Peyer's patch (tissue), 4 donors: ENCODE results near the gene HERPUD1. TPM values are rescaled to one million over a fixed set of nuclear protein-coding genes. Genes with fewer than 3 reads are reported as not detected.
A peak's percentile ranks its signal among the peaks of the same experiment; 100 is the strongest.

Experiments used
- DNase-seq, 3 donors: peaks; one replicate each; pipeline ENCODE4 v3.0.0-alpha.2; 2017 to 2019
- H3K27ac ChIP-seq, 4 donors: fragments of 200-600 bp; sonication (generic); one replicate each; pipeline ENCODE4 v1.5.1; 2016 to 2019
- H3K27me3 ChIP-seq, 2 donors: fragments of 200-600 bp; sonication (generic); one replicate each; pipeline ENCODE4 v1.5.1; 2019
- H3K36me3 ChIP-seq, 3 donors: fragments of 200-600 bp; sonication (generic); one replicate each; pipeline ENCODE4 v1.5.1; 2016 to 2019
- H3K4me1 ChIP-seq, 4 donors: fragments of 200-600 bp; sonication (generic); one replicate each; pipeline ENCODE4 v1.5.1; 2016 to 2019
- H3K4me3 ChIP-seq, 4 donors: fragments of 200-600 bp; sonication (generic); 1 replicate in 3 of 4; 2 replicates in 1 of 4; pipeline ENCODE4 v1.5.1; 2016 to 2019; ENCODE audit warnings: mild to moderate bottlenecking in 1 of 4
- H3K9me3 ChIP-seq, 4 donors: fragments of 200-600 bp; sonication (generic); one replicate each; pipeline ENCODE4 v1.5.1; 2016 to 2019; ENCODE audit warnings: mild to moderate bottlenecking in 1 of 4
- CTCF ChIP-seq, 6 experiments: fragments of 450-650 bp in 4 of 6; fragments of 200-600 bp in 2 of 6; sonication (generic) in 1 of 6; IDR thresholded peaks; one replicate each; pipeline ENCODE4 v1.5.1; 2017 to 2019; ENCODE audit warnings: antibody characterized with exemption in 6 of 6, mild to moderate bottlenecking in 3 of 6, moderate library complexity in 1 of 6
- POLR2A ChIP-seq, 2 donors: fragments of 450-650 bp; IDR thresholded peaks; one replicate each; pipeline ENCODE4 v1.5.1; 2017; ENCODE audit warnings: antibody characterized with exemption in 2 of 2, mild to moderate bottlenecking in 2 of 2, moderate library complexity in 2 of 2
- total RNA-seq, 4 donors: library from RNA; depleted of rRNA; stranded (reverse); fragments of >200 nt; gene quantifications; one replicate each; pipeline ENCODE4 v1.1.0, GENCODE V29; 2016

Gene HERPUD1
- total RNA-seq, 4 donors from 2014 or later: 86.0 to 143 (median 108) TPM

GRCh38 chr16:56938664-56939513 lies 6.9 kb downstream of the HERPUD1 start:
- Histone ChIP-seq H3K27me3 (no peaks in the 10 kb centered on the region), H3K36me3 (peaks cover 0 to 92% (median 3%) of the 10 kb centered on the region in 3 donors), H3K4me1 (peaks cover 0 to 28% (median 19%) of the 10 kb centered on the region in 4 donors), H3K27ac (peak overlapping the region in 3 of 4 donors; percentile 46 to 70 (median 52)), H3K4me3 (no peak overlapping the region), H3K9me3 (no peaks in the 10 kb centered on the region)
- TF ChIP-seq CTCF (IDR thresholded peaks at IDR 0.05) (no peak), POLR2A (IDR thresholded peaks at IDR 0.05) (no peak)
- DNase-seq: peak in 2 of 3 donors; percentile 60 to 76

- no peak for DNase-seq
- Histone ChIP-seq H3K9me3 (no peaks in the 10 kb centered on the region), H3K36me3 (peaks cover 0 to 100% (median 3%) of the 10 kb centered on the region in 3 donors), H3K4me1 (peaks cover 0 to 25% (median 15%) of the 10 kb centered on the region in 4 donors), H3K4me3 (no peak overlapping the region), H3K27me3 (no peaks in the 10 kb centered on the region), H3K27ac (peak overlapping the region in 3 of 4 donors; percentile 46 to 70 (median 52))
- no peak for TF ChIP-seq CTCF (IDR thresholded peaks at IDR 0.05)
- TF ChIP-seq POLR2A (IDR thresholded peaks at IDR 0.05): no peak
Measured at GRCh38 chr16:56939801-56940200, 7.9 kb downstream of the HERPUD1 start.

GRCh38 chr16:56941092-56941491 lies 9.2 kb downstream of the HERPUD1 start:
- DNase-seq: no peak
- Histone ChIP-seq H3K9me3 (no peaks in the 10 kb centered on the region), H3K36me3 (peaks cover 0 to 100% (median 3%) of the 10 kb centered on the region in 3 donors), H3K4me3 (no peak overlapping the region), H3K27me3 (no peaks in the 10 kb centered on the region), H3K4me1 (peaks cover 0 to 21% (median 9%) of the 10 kb centered on the region in 4 donors), H3K27ac (peak overlapping the region in 1 of 4 donors; percentile 70)
- no peak for TF ChIP-seq CTCF (IDR thresholded peaks at IDR 0.05)
- TF ChIP-seq POLR2A (IDR thresholded peaks at IDR 0.05): no peak

GRCh38 chr16:56941856-56942331 lies 10.0 kb downstream of the HERPUD1 start:
- Histone ChIP-seq H3K9me3 (no peaks in the 10 kb centered on the region), H3K27ac (peak overlapping the region in 1 of 4 donors; percentile 27), H3K4me1 (peaks cover 0 to 21% (median 6%) of the 10 kb centered on the region in 4 donors), H3K4me3 (no peak overlapping the region), H3K36me3 (peaks cover 0 to 100% (median 3%) of the 10 kb centered on the region in 3 donors), H3K27me3 (no peaks in the 10 kb centered on the region)
- TF ChIP-seq POLR2A (IDR thresholded peaks at IDR 0.05) (no peak), CTCF (IDR thresholded peaks at IDR 0.05) (no peak)
- no peak for DNase-seq

GRCh38 chr16:56943761-56944375 lies 11.9 kb downstream of the HERPUD1 start:
- H3K27me3 ChIP-seq: no peaks in the 10 kb centered on the region
- no peak for TF ChIP-seq CTCF (IDR thresholded peaks at IDR 0.05)
- TF ChIP-seq POLR2A (IDR thresholded peaks at IDR 0.05): no peak
- no peak overlapping the region for H3K4me3 ChIP-seq
- peak overlapping the region in 1 of 4 donors; percentile 38 for H3K27ac ChIP-seq
- H3K4me1 ChIP-seq: peaks cover 0 to 16% (median 4%) of the 10 kb centered on the region in 4 donors
- H3K9me3 ChIP-seq: no peaks in the 10 kb centered on the region
- peaks cover 0 to 84% (median 3%) of the 10 kb centered on the region in 3 donors for H3K36me3 ChIP-seq
- DNase-seq: peak in 1 of 3 donors; percentile 24
